NCI-H1436 (cell line): ENCODE results near the gene MAP6D1.
"Not testable (repeated sequence)": the region's sequence is repeated elsewhere in the genome, so short reads cannot be mapped to it uniquely, and the experiment has no call there.

Experiments used
- DNase-seq: peaks from one replicate; lab custom pipeline; 2025; lab: John Stamatoyannopoulos, UW

The MAP6D1 gene

GRCh38 chr3:183799461-183799860 is 25.9 kb downstream of the MAP6D1 start:
- no peak for DNase-seq

GRCh38 chr3:183797996-183798395 is 27.4 kb downstream of the MAP6D1 start:
- DNase-seq = no peak

GRCh38 chr3:183796372-183796771 is 29.0 kb downstream of the MAP6D1 start:
- DNase-seq = no peak

- DNase-seq = no peak
Measured at GRCh38 chr3:183794452-183794851, 30.9 kb downstream of the MAP6D1 start.

- no peak for DNase-seq
Measured at GRCh38 chr3:183792976-183793375, 32.4 kb downstream of the MAP6D1 start.

GRCh38 chr3:183790700-183791099 is 34.7 kb downstream of the MAP6D1 start:
- no peak for DNase-seq

- DNase-seq = no peak
Measured at GRCh38 chr3:183789826-183790225, 35.6 kb downstream of the MAP6D1 start.

- DNase-seq = peak; percentile 34
Measured at GRCh38 chr3:183784503-183784902, 40.9 kb downstream of the MAP6D1 start.

- DNase-seq = no peak
Measured at GRCh38 chr3:183782576-183783276, 42.7 kb downstream of the MAP6D1 start.

- no peak for DNase-seq
Measured at GRCh38 chr3:183781246-183781645, 44.1 kb downstream of the MAP6D1 start.

GRCh38 chr3:183779896-183780465 is 45.4 kb downstream of the MAP6D1 start:
- no peak for DNase-seq

- DNase-seq = no peak
Measured at GRCh38 chr3:183777016-183777618, 48.3 kb downstream of the MAP6D1 start.

- DNase-seq = not testable (repeated sequence)
Measured at GRCh38 chr3:183776451-183776850, 48.9 kb downstream of the MAP6D1 start.

- no peak for DNase-seq
Measured at GRCh38 chr3:183775781-183776180, 49.6 kb downstream of the MAP6D1 start.

- no peak for DNase-seq
Measured at GRCh38 chr3:183774631-183775030, 50.7 kb downstream of the MAP6D1 start.

- no peak for DNase-seq
Measured at GRCh38 chr3:183769453-183769852, 55.9 kb downstream of the MAP6D1 start.

GRCh38 chr3:183768114-183768513 is 57.3 kb downstream of the MAP6D1 start:
- DNase-seq = no peak

- DNase-seq = peak; percentile 64
Measured at GRCh38 chr3:183766745-183767606, 58.4 kb downstream of the MAP6D1 start.

- DNase-seq = no peak
Measured at GRCh38 chr3:183766107-183766506, 59.3 kb downstream of the MAP6D1 start.
